Gastrocnemius medialis (tissue), 4 donors: Measurements from ENCODE around the gene DTNA.

Experiments used
- CTCF ChIP-seq, 5 experiments: fragments of 450-650 bp in 3 of 5; fragments of 200-600 bp in 2 of 5; sonication (generic) in 2 of 5; IDR thresholded peaks in 4 of 5; conservative IDR thresholded peaks in 1 of 5; 1 replicate in 4 of 5; 2 replicates in 1 of 5; pipeline ENCODE4 v1.5.1; 2016 to 2019; ENCODE audit warnings: antibody characterized with exemption in 5 of 5, mild to moderate bottlenecking in 3 of 5, moderate library complexity in 3 of 5
- POLR2A ChIP-seq, 2 donors: fragments of 450-650 bp; IDR thresholded peaks; one replicate each; pipeline ENCODE4 v1.6.1; 2017; ENCODE audit warnings: antibody characterized with exemption in 2 of 2, mild to moderate bottlenecking in 2 of 2, moderate library complexity in 2 of 2

GRCh38 chr18:34704074-34704473, 6.0 kb upstream of the DTNA start:
- TF ChIP-seq CTCF (IDR thresholded peaks at IDR 0.05 in 4 of 5, conservative IDR thresholded peaks at IDR 0.05 in 1 of 5) (no peak), POLR2A (IDR thresholded peaks at IDR 0.05) (no peak)
